ENCODE measurements around the gene LUC7L2.
"Not testable (repeated sequence)": the region's sequence is repeated elsewhere in the genome, so short reads cannot be mapped to it uniquely, and the experiment has no call there.

Gene LUC7L2

DNA sequence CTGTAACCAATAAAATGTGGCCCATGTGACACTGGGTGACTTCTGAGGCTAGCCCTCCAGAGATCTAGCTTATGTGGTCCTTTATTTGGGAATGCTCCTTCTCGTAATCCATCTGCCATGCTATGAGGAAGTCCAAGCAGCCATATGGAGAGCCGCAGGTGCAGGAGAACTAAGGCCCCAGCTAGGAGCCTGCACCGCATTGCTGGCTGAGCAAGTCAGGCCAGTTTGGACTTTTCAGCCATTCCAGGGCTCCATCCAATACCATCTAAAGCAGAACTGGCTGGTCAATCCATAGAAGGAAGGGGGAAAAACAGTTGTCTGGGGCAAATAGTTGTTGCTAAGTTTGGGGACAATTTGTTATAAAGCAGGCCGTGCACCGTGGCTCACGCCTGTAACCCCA lies 91.2 kb downstream of the LUC7L2 start:
- DNase-seq (ENCODE audit: low spot score), result no peak

DNA sequence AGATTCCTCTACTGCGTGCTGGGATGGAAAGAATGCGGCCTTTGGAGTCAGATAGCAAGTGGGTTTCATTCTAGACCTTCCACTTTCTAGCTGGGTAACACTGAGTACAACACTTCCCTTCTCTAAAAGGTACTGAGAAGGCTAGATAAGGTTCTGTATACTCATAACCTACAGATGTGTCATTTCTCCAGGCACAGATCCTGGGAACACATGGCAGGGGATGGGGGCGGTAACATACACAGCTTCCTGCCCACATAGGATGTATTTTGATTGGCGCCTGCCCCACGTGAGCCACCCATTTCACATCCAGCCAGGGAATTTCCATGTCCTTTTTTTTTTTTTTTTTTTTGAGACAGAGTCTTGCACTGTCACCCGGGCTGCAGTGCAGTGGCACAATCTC lies 91.9 kb downstream of the LUC7L2 start:
- DNase-seq (ENCODE audit: low spot score), result no peak

DNA sequence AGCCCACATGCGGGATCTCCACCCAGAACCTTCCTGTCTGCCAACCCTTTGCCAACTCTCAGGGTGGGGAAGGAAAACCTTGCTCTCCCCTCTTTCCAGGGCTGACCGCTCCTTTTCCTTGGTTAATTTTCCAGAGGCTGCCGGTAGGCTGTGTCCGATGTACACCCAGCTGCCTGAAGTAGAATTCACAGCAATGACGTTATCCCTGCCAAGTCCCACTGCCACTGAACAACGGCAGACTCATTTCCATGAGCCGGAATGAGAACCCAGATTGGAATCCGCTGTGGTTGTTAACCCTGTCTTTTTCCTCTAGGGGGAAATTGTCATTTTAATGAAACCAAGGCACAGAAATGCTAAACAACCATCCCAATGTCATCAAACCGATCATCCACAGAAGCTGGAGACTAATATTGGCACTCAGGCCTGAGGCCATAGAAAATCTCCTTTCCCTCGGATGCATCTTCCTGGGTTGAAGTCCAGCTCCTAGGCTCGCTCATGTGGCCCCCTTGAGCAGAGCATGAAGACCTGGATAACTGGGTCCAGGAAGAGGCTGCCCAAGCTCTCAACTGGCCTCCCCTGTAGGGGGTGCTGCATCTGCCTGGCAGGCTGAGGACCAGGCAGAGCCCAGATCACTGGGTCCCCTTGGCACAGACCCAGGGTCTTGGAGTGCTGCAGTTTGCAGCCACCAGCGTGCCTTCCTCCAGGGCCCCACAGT lies 93.4 kb downstream of the LUC7L2 start:
- DNase-seq (ENCODE audit: low spot score), result no peak

DNA sequence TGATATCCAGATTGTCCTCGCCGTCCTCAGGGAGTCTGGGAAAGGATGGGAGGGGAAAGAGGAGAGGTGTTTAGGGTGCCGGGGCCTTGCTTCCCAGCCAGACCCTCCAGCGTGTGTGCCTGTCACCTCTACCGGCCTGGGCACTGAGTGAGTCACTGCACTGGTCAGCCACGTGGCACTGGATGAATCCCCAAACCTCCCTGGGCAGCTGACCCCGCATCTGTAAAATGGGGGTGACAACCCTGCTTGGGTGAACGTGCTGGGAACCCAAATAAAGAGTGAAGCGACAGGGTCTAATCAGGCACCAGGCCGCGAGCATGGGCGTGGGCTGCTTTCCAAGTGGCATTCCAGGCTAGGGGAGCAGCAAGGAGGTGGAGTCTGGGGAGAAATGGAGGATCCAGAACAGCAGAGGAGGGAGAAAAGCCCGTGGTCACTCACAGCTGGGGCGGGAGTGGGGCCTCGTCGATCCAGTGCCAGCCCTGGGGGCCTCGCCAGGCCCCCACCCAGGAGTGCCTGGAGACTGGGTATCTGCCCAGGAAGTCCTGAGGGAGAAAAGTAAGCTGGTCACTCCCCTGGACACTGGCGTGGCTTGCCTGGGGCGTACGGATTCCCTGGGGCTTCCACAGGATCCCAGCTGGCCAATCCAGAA lies 94.1 kb downstream of the LUC7L2 start:
- no peak for DNase-seq (ENCODE audit: low spot score)

DNA sequence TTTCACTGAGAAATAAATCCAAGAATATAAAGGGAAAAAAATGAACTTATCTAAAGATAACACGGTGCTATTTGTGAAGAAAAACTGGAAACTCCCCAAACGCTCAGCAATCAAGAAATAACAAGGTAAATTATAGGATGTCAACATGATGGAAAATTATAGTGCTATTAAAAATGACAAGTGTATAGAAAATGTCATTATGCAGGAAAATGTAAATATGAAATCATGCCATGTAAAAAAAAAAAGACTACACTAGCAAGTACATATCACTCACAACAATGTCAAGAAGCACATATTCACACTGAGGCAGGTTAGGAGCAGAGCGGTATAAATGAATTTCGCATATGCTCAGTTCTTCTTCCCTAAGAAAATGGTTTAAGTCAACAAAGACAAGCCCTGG lies 96.1 kb downstream of the LUC7L2 start:
- DNase-seq (ENCODE audit: low spot score), result no peak

DNA sequence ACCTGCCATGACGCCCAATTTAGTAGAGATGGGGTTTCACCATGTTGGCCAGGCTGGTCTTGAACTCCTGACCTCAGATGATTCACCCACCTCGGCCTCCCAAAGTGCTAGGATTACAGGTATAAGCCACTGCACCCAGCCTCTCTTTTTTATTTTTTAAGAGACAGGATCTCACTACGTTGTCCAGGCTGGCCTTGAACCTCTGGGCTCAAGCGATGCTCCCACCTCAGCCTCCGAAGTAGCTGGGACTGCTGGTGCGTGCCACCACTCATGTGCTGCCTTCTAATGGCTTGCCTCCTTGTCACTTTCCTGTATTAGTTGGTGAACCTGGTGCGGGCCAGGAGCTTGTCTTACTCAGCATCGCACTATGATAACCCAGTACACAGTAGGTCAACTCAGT lies 96.8 kb downstream of the LUC7L2 start:
- DNase-seq (ENCODE audit: low spot score), result no peak

DNA sequence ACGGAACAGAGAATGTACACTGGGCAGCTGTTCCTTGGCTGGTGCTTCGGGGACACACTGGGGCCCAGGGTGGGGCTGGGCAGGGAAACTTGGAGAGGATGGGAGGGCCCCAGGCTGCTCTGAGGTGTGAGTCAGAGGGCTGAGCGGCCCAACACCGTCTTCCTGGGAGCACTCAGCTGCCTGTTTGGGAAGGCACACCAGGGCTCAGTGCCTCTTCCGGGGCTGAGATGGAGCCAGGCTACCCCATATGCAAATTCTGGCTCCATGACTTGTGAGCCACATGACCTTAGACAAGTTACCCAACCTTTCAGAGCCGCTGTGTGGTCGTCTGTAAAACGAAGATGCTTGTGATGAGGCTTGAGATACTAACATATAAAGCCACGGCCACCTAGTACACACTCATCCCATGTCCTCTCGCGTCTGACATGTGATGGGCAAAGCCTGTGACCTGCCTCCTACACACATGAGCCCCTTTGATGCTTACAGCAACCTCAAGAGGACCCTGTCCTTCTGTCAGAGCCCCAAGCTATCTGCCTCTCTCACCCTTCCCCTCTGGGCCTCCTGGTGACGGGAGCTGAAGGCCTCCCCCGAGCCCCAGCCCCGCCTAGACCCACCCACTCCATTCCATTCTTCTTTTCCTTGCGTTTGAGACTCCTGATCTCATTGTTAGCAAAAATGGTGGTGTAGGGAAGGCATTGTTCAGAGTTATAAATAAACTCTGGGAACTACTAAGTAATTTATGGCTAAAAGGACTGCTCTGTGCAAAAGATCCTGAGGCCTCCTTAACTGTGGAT lies 97.7 kb downstream of the LUC7L2 start:
- DNase-seq (ENCODE audit: low spot score), result no peak

DNA sequence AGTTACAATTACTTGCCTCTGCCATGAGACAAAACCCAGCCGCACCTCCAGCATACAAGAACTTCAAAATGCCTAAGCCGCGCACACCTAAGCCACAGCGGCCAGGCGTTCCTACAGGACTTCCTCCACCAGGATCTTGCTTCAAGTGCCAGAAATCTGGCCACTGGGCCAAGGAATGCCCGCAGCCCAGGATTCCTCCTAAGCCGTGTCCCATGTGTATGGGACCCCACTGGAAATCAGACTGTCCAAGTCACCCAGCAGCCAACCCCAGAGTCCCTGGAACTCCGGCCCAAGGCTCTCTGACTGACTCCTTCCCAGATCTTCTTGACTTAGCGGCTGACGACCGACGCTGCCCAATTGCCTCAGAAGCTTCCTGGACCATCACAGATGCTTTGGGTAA lies 103.7 kb downstream of the LUC7L2 start:
- not testable (repeated sequence) for DNase-seq (ENCODE audit: low spot score)

DNA sequence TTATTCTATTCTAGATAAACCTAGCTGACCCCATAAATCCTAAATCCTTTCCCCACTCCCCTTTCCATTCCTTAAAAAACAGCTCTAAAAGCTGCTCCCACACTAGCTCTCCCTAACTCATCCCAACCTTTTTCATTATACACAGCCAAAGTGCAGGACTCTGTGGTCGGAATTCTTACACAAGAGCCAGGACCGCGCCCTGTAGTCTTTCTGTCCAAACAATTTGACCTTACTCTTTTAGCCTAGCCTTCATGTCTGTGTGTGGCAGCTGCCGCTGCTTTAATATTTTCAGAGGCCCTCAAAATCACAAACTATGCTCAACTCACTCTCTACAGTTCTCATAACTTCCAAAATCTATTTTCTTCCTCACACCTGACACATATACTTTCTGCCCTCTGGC lies 104.8 kb downstream of the LUC7L2 start:
- DNase-seq (ENCODE audit: low spot score), result not testable (repeated sequence)

DNA sequence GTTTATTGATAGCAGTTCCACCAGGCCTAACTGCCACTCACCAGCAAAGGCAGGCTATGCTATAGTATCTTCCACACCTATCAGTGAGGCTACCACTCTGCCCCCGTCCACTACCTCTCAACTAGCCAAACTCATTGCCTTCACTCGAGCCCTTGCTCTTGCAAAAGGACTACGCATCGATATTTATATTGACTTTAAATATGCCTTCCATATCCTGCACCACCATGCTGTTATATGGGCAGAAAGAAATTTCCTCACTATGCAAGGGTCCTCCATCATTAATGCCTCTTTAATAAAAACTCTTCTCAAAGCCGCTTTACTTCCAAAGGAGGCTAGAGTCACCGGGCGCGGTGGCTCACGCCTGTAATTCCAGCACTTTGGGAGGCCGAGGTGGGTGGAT lies 105.4 kb downstream of the LUC7L2 start:
- not testable (repeated sequence) for DNase-seq (ENCODE audit: low spot score)

DNA sequence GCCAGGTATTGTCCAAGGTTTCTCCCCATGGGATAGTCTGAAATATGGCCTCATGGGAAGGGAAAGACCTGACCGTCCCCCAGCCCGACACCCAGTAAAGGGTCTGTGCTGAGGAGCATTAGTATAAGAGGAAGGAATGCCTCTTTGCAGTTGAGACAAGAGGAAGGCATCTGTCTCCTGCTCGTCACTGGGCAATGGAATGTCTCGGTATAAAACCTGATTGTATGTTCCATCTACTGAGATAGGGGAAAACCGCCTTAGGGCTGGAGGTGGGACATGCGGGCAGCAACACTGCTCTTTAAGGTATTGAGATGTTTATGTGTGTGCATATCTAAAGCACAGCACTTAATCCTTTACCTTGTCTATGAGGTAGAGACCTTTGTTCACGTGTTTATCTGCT lies 108.0 kb downstream of the LUC7L2 start:
- not testable (repeated sequence) for DNase-seq (ENCODE audit: low spot score)

DNA sequence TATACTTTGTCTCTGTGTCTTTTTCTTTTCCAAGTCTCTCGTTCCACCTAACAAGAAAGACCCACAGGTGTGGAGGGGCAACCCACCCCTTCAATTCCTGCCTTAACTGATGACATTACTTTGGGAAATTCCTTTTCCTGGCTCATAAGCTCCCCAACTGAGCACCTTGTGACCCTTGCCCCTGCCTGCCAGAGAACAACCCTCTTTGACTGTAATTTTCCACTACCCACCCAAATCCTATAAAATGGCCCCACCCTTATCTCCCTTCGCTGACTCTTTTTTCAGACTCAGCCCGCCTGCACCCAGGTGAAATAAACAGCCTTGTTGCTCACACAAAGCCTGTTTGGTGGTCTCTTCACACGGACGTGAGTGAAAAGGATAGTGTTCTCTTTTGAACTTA lies 108.6 kb downstream of the LUC7L2 start:
- DNase-seq (ENCODE audit: low spot score), result not testable (repeated sequence)

DNA sequence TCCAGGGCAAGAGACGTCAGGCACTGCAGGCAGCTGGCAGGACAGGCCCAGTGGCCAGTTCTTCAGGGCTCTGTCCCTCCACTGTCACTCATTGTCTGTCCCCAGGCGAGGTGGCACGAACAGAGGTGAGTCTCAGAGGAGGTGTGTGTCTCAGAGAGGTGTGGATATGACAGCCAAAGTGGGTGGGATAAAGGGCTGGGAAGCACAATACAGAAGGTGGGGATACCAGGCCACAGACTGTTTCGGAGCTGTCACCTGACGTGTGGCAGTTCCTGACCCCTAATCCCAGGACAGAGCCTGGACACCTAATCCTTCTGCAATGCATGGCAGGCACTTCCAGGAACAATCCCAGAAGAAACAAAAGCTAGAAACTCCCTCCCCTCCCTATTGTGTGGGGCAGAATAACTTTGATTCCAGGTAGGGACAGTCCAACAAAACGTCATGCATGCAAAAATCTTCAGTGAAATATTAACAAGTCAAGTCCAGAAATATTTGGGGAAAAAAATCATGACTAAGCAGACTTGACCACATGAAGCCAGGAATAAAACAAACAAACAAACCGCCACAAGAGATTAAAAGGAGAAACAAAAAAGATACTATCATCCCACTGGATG lies 112.2 kb downstream of the LUC7L2 start:
- DNase-seq (ENCODE audit: low spot score), result no peak

All from kidney capillary endothelial cell (primary cell).